Colon (tissue), 2 donors: ENCODE measurements around the gene GRID1.

ENCODE experiments used
- FAIRE-seq: peaks from 2 replicates; lab custom pipeline; 2012; peaks lifted over from hg19 to GRCh38; lab: Jason Lieb, UNC
- donor health status: control.
- donor health status: control.

Gene GRID1

DNA sequence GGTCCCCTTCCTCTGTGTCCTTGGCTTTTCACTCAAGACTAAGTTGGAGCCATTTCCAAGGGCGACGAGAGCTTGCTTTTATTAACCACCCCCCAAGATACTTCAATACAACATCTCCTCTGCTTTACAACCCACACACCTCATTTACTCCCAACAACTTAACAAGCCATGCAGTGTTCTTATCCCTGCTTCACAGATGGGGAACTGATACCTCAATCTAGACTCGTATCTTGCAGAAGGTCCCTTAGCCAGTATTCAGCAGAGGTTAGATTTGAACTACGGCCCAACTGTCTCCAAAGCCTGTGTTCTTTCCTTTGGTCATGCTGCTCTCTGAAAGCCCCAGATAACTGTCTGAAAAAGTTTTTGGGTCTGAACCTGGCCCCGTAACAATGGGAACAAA is 444.8 kb downstream of the GRID1 start:
- FAIRE-seq: no peak

DNA sequence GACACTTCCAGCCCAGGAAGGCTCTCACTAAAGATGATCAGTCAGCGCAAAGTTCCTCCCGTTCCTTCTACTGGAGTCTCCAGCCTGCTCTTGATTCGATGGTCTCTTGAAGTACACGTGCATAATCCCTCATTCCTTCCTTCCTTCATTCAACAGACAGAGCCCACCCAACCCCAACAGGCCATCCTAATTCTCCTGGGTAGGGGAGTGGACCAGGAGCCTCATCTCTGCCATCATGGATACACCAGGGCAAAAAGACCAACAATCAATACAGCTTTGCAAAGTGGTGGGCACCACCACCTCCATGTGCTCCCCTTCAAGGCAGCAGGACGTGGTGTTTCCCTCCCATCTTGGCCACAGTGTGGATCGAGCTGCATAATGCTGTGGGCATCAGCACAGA is 446.3 kb downstream of the GRID1 start:
- FAIRE-seq: no peak

DNA sequence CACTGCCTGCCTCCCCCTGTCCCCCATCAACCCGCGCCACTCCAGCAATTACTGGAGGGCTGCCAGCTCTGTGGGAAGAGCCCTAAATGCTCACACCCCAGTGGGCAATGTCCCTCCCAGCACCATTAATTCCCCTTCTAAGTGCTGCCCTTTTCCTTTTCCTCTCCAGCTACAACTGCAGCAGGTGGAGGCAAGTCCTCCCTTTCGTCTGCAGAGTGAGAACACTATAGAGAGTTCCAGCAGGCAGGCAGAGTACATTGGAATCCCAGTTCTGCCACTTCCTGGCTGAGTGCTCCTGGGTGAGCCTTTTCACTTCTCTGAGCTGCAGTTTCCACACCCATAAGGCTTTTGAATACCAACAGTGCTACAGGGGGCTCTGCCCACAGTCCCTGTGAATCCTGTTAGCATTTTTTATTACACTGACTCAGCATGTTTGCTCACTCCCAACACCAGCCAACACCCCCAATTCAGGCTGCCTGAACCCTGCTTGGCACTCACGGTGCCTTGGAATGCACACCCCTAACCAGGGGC is 447.0 kb downstream of the GRID1 start:
- FAIRE-seq: no peak

DNA sequence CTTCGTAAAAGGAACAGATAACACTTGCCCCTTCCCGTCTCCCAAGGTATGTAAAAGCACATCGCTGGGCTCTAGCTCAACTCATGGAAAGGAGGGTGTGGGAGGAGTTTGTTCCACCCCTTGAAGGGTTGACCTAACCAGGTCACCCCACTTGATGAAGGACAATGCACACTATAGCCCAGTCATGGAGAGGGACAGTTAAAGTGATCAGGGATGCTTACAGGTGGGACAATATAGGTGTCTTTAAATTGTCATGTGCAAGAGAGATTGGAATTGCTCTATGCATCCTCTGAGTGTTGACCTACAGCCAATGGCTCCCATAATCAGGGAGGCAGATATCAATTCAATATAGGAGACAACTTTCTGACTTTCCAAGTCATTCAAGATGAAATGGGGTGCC is 448.2 kb downstream of the GRID1 start:
- no peak for FAIRE-seq

DNA sequence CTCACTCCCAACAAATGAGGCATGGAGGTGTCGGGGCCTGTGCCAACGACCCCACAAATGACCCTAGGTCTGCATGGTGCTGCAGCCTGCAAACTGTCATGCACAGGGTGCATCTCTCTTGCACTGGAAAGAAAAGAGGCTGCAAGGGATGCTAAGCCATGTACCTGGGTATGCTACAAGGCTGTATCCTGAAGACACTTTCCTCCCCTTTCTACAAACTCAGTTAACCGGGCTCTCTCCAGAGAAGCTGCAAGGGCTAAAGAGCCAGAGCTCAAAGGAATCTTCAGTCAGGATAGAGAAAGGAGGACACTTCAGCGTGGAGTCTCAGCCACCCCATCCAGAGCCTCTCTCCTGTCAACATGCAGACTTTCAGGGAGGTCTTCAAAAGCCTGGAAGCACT is 449.0 kb downstream of the GRID1 start:
- no peak for FAIRE-seq

DNA sequence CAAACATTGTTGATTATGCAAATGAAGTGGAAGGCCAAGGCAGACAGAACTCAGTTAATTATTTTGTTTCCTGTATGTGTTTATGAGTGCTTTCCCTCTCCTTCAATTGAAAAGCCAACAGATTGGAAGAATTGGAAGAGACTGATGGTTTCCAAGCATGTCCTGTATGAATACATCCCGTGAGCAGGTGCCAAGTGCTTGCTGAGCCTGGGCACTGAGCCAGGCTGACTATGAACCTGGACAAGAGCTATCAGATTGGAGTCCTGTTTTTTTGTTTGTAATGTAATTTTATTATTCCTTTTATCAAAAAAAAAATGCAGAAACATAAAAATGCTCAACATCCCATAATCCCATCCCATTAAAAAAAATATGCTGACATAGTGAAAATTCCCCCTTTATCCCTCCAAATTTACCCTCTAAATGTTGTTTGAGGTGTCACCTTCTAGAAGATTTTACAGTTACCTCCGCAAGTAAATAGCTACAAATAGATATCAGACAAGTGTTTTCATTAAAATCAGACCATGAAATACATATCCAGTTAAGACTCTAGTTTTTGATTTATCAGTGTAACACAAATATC is 449.5 kb downstream of the GRID1 start:
- FAIRE-seq: no peak

DNA sequence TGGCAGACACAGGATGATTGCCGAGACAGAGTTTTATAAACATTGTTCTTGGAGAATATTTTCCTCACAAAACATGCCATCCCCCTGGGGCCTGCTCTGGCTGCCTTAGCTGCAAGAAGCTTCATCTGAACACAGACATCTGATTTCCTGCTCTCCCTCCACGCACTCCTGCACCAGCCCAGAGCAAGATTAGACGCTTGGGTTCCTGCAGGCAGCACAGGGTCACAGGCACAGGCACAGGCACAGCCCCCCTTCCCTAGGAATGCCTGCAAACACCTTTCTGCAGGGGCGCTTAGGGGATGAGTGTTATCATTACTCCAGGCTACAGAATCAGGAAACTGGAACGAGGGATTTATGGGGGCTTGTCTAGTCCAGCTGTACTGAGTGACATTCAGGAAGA is 450.3 kb downstream of the GRID1 start:
- FAIRE-seq: no peak

DNA sequence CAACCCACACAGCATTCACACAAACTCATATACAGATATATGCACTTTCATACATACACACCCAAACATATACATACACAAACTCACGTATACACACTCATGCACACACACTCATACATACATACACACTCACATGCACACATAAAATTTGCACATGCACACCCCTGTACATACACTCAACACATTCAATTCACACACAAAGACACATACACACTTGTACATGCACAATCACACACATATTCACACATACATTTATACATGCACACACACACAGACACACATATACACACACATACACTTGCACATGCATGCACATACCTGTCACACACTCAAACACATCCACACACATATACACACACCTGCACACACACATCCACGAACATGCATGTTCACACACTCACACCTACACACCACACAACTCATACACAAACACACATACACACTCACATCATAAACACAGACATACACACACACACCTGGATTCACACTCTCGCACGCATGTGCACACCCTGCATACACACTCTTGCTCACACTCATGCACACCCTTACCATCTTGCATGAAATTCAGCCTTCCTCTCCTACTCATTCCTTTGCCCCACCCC is 451.2 kb downstream of the GRID1 start:
- FAIRE-seq: no peak

DNA sequence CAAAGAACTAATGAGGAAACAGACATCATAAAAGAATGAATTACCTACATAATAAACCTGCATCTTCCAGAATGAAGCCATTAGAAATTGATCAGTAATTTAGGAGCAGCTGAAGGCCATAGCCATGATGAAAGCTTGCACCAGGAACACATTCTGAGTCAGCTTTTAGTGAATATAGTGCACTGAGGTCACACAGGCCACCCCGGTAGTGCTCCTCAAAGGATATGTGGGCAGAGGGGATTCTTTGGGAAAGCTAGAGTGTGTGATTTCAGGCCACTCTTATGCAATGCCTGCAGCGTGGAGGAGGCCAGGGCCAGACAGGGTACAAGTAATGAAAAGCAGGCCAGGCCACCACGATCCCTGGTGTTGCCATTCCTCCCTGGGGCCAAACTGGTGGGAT is 451.9 kb downstream of the GRID1 start:
- FAIRE-seq: no peak

DNA sequence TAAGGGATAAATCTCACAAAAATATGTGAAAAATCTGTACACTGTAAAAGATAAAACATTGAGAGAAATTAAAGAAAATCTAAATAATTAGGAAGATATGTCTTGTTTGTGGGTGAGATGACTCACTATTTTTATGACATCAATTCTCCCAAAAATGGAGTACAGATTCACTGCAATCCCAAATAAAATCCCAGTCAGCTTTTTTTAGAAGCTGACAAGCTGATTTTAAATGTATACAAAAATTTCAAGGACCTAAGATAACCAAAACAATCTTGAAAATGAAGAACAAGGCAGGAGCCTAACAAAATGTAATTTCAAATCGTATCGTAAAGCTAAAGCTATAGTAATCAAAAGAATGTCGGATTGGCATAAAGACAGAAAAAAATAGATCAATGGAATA is 458.1 kb downstream of the GRID1 start:
- no peak for FAIRE-seq

DNA sequence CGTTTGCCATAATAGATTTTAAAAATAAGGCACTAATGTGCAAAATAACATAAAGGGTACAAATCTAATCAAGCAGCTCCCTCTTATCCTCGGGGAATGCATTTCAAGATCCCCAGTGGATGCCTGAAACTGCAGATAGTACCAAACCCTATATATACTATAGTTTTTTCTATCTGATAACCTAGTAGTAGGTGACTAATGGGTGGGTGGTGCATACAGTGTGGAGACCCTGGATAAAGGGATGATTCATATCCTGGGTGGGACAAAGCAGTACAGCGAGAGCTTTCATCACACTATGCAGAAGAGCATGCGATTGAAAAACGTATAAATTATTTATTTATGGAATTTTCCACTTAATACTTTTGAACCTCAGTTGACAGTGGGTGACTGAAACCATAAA is 464.5 kb downstream of the GRID1 start:
- no peak for FAIRE-seq

DNA sequence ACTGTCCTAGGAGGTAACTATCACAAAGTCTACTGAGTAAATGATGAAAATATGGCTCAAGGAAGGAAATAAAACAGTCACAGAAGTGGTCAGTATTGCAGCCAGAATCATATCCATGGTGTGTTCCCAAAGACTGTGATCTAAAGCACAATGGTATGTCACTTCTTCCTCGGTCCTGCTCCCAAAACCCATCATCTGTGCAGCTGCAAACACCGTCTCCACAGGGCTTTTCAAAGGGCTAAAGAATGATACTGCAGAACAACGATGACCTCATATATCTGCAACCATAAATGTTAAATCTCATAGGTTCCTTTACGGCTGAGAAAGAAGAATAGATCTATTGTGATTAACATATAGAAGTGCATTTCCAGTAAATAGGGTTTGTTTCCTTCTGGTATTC is 465.0 kb downstream of the GRID1 start:
- no peak for FAIRE-seq

DNA sequence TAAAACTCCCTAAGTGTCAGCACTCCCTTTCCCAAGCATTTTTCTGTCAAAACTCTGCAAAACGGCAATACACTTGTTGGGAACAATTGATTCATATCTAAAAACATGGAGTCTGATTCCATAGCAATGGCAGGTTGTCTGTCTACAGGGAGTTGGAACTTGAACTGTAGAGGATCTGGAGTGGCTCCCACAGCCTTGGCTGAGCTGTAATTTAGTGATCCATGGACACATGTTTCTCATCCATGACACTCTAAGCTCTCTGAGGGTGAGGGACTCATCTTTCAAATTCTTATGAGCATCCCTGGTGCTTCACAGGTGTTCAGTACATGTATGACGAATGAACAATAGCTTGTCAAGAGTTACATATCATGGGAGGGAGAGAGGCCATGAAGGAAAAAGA is 466.1 kb downstream of the GRID1 start:
- no peak for FAIRE-seq

DNA sequence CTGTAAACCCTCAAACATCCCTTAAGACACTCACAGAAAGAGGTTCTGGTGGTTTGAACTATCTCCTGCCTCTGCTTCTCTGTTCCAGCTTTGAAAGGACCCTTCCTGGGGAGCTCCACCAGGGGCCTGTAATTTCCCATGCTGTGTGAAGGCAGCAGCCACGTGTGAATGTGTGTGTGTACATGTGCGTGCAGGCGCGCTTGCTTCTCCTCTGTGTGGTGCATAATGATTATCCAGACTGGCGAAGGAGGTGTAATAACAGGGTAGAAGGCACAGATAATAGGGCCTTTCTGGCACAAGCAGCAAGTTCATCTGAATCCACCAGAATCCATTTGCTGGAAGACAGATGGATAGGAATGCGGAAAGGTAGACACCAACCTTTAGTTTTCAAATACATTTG is 466.5 kb downstream of the GRID1 start:
- no peak for FAIRE-seq

DNA sequence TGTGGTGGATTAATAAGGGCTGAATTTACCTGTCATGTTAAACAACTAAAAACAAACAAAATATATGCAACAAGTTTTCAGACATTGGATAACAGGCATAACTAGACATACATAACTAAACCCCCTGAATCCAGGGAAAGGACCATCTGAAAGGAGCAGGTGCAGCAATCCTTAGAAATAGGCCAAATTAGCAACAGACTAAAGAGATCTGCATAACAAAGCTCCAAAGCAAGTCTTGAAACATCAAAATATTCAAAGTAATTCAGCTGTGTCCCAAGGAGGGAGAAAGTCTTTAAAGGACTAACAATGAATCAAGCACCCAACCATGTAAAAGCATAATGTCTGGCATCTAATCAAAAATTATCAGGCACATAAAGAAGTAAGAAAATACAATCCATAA is 475.1 kb downstream of the GRID1 start:
- no peak for FAIRE-seq

DNA sequence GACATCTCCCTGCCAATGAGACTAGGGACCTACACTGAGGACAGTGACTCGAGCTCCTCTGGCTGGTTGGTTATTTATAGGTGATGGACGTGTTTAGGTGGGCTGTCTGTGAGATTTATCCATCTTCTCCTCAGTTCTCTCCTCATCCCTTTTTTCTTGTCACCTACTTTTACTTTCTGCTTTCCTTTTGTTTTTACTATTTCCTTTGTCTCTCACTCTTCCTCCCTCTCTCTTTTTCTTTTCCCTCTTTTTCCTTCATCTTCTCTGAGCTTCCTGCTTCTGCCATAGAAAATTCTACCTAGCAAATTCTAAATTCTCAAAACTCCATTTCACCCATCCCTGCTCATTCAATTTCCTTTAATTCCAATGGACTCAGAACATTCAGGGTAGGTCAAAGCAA is 478.0 kb downstream of the GRID1 start:
- no peak for FAIRE-seq

DNA sequence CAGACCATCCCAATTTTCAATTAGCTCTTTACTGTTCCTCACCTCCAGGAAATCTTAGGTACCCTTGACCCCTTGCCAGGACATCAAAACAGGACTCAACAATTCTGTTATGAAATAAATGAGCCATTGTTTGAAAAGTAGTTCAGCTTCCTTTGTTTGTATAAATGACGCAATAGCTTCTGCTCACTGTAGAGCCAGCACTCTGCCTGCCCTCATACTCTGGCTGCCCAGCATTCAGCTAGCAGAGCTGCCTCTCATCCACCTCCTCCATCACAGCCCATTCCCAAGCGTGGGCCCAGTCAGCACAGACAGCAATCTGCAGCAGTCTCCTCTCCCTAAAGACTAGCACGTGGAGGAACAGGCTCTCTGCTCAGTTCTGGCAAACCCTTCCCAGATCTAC is 478.6 kb downstream of the GRID1 start:
- FAIRE-seq: no peak

DNA sequence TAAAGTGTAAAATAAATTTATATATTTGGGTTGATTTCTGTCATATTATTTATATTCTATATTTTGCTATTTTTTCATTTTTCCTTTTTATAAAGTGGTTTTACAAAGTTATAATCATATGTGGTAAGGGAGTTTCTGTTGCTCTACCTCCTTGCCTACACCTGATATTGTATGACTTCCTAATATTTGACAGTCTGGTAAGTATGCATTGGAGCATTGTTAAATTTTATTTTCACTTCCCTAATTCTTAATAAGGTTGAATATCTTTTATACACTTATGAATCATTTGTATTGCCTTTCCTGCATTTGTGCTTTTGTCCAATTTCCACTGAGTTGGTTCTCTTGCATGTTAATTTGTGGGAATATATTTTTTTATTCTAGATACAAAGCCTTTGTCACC is 492.4 kb downstream of the GRID1 start:
- FAIRE-seq: no peak

DNA sequence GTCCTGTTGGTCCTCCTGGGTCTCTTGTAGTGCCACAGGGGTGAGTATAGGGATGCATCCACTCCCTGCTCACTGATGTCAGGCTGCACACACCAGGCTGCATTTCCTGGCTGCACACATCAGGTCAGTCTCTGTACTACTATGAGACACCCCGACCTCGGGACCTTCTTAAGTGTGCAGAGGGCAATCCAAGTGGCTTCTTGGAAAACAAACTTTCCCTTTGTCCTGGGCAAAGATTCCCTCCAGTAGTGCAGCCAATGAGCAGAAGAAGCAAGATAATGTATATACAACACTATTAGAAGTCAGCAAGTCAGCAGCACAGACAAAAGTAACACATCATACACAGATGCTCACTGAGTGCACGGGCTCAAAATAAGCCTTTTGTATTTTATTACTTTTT is 493.5 kb downstream of the GRID1 start:
- FAIRE-seq: no peak

DNA sequence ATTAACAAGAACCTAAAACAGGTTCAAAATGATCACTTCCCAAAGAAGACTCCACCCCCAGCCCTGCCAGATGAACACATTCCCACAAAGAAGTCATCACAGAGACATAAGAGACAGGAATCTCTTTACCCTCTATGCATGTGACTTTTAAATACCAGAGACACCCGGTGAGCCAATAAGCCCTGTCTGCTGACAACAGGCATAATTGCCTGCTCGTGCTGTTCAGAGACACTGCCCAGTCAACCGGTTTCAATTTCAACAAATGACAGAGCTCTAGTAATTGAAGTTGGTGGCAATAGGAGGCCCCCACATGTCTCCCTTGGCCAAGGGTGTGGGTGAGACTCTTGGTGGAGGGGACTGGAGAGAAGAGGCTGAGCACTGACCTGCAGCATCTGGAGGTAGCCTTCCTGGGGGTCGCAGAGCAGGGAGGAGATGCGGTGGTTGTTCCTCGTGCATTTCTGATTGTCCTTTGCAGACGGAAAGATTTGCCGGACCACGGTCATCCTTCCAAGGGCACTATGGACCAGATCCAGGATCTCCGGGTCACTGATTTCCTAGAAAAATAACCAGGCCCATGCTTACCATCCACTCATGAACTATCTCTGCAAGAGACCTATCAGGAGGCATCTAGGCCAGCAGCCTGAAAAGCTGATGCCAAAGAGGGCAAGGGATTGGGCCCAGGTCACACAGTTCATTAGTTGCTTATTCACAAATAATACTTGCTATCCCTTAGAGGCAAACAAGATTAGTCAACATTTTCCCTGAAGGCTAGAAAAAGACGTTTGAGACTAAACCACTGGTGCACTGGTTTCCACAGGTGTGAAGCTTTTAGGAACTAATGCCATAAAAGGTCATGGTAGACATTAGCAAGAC is 497.7 kb downstream of the GRID1 start:
- no peak for FAIRE-seq

DNA sequence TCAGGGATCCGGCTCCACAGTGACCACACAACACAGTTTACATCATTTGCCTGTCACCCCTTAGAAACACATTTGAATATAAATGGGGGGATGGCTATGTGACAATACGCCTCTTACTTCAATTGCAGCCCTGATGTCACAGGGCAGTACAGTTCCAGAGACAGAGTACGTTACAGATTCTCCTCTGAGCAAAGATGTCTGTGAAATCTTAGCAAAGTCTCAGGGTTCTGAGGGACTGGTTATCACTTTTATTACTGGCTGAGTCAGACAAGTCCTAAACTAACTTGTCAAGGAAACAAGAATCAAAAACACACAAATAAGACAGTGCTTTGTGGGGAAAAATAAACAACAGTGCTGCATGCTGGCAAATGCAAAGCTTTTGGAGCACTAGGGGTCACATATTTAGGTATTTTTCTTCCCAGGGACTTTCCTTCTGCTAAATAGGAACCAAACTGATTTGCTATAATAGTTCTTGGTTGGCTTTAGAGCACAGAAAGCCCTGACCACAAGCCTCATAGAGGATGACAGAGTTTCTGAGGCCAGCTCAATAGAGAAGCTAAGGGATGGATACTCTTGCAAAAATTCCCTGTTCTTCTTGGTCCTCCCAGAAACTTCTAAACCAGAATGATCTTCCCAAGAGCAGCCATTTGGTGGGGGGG is 501.6 kb downstream of the GRID1 start:
- FAIRE-seq: no peak

DNA sequence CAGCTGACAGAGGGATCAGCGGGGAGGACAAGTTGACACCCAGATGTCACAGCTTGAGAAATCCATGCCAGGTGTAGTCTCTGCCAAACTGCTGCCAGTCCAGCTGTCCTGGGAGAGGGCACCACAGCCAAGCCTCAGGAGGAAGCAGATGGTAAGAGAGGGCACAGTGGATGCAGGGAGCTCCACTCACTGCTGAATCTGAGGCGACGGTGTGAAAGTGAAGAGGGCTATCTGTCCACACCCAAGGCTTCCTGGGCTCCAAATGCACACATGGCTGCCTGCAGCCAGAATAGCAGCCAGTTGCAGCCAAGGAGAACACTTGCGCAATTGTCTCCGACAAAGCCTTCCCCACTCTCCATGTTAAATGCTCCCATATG is 502.4 kb downstream of the GRID1 start:
- FAIRE-seq: no peak
